Raji (cell line): Measurements from ENCODE around the gene RAB44.

Experiments
- POLR2A ChIP-seq: IDR thresholded peaks from 2 replicates; pipeline ENCODE4 v1.6.1; 2011; ENCODE audit warnings: low read depth, low read length, control low read depth; ENCODE audit not compliant: insufficient read depth

Gene RAB44

DNA sequence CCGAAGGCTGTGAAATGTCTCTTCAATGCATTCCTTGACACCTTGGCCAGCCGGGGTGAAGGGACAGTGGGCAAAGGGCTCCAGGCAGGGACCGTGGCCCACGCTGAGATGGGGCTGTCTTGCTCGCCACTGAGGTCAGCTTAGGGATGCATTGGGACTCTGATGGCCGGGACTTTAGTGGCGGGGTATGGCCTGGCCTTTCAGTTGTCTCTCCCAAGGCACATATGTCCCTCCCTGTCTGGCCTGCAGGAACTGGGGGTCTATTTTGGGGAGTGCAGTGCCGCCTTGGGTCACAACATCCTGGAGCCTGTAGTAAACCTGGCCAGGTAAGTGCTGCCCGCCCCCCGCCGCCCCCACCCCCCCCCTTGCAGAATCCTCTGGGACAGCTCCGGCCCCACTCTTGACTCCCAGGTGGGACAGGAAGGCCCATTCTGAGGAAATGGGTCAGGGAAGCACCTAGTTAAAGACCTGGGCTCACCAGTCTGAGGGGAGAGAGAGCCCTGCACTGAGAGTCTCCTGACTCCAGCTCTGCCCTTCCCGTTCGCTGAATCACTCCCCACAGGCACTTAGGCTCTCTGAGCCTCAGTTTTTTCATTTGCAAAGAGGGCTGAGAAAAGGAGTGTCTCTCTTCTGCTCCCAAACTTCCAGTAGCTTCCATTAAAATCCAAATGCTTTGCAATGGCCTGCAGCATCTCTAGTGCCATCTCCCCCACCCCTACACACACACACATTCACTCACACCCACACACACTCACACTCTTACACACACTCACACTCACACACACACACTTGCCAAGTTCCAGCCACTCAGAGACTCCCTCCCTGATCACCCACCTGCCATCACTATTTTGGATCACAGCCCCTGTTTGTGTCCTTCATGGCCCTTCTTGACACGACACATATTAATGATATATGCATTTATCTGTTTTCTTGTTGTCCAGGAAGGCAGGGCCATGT lies 33.1 kb downstream of the RAB44 start:
- TF ChIP-seq POLR2A, result no peak

DNA sequence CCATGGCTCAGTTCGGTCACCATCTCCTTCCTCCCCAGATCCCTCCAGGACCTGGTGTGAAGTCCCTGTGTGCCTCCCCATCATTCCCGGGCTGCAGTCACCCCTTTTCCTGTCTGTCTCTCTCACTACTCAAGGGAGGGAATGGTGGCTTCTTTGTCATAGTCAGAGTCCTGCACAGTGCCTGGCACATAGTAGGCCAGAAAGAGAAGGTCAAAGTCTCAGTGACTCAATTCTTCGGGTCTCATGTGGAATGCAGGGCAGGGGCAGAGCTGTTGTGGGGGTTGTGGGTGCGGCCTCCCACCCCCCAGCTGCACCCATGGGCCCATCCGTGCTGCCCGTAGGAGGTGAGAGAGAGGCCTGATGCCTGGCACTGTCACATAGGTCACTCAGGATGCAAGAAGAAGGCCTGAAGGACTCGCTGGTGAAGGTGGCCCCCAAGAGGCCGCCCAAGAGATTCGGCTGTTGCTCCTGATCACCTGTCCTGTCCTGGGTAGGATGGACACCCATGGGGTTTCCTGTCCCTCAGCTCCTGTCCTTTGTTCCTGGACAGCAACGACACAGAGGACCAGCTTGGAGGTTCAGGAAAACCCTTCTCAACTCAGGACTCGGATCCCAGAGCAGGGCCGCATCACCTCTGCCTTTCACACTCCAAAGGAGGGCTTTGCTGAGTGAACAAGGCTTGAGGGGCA lies 34.1 kb downstream of the RAB44 start:
- no peak for TF ChIP-seq POLR2A

GRCh38 chr6:36733300-36733699 lies 35.7 kb downstream of the RAB44 start:
- TF ChIP-seq POLR2A, result no peak

- no peak for TF ChIP-seq POLR2A
These were observed 36.9 kb downstream of the RAB44 start for GRCh38 chr6:36734486-36735060.

- no peak for TF ChIP-seq POLR2A
These were observed 37.8 kb downstream of the RAB44 start for GRCh38 chr6:36735110-36736071.

DNA sequence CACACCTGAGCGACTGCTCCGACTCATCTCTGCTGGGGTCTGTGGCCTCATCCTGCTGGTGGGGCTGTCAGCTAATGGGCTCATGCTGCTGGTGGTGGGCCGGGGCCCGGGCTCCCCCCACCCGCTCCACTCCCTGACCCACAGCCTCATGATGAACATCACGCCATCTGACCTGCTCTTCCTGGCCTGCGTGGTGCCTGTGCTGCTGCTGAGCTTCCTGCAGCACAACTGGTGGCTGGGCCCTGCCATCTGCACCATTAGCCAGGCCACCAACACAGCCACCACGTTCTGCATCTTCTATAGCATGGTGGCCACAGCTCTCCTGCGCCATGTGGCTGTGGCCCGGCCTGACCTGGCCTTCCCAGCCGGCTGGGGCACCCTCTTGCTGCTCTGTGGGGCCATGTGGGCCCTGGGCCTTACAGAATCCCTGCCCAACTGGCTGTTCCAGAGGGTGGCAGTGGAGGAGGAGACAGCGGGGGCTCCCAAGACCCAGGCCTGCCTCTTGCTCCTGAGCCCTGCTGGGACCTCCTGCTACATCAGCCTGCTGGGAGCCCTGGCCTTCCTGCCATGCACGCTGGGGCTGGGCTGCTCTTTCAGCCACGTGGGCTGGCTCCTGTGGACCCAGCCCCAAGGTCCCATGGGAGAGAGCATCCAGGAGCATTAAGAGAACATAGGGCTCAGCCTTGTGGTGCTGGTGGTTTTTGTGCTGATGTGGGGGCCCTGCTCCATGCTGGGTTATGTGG lies 39.6 kb downstream of the RAB44 start:
- TF ChIP-seq POLR2A, result no peak

DNA sequence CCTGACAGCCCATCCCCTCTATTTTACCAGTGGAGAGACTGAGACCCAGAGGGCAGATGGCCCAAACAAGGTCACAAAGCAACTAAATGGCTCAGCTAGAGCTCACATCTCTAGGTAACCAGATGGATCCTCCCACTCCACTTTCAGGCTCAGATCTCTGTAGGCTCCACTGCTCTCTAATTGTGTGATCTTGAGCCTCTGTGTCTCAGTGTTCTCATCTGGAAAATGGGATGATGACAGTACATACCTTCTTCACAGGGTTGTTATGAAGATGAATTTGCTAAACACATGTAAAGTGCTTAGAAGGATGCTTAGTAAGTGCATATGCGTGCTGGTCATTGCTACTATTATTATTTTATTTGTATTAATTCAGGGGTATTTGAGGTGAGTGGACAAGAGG lies 40.5 kb downstream of the RAB44 start:
- no peak for TF ChIP-seq POLR2A

DNA sequence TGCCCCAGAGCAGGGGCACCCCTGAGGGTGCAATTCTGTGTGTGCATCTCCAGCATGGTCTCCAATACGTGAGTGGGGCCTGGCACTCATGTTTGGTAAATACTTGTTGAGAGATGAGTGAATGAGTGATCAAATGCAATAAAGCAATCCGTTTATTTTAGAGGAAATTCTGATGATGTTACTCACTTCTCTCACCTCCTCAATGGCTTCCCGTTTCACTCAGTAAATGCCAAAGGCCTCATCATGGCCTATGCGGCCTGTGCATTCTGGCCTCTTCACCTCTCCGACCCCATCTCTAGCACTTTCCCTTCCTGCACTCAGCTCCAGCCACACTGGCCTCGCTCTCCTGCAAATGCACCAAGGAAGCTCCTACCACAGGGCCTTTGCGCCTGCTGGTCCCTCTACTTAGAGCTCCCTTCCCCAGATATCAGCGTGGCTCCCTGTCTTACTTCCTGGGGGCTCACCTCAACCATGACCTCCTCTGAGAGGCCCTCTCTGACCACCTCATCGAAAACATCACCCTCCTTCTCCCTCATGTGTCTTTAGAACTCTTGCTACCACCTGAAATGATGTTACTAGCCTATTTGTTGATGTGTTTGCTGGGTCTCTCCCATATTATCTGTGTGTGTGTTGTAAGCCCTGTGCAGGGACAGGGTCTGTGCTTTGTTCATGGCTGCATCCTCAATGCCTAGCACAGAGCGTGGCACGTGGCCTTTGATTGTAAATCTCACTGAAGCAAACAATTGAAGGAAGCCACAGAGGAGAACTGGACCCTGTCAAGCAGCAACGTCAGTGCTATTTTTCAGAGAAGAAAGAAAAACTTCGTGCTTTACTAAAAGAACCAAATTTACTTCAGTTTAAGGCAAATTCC lies 42.6 kb downstream of the RAB44 start:
- TF ChIP-seq POLR2A, result no peak

- no peak for TF ChIP-seq POLR2A
These were observed 43.2 kb downstream of the RAB44 start for GRCh38 chr6:36740818-36741179.

GRCh38 chr6:36742146-36742545 lies 44.5 kb downstream of the RAB44 start:
- no peak for TF ChIP-seq POLR2A

DNA sequence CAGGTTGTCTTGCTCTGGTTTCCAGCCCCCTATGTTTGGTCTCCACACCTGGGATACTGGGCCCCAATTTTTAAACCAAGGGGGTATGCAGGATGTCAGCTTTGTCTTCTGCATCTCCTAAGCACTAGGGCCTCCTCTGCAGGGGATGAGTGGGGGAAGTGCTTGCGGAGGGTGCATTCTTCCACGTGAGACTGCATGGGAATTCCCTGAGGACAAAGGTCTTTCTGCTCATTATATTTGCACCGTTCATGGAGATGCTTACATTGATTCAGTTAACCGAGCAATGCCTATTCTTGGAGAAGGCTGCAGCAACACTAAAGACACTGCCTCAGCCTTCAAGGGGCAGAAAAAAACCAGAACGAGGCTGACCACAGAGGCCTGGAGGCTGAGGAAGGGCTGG lies 45.4 kb downstream of the RAB44 start:
- TF ChIP-seq POLR2A, result no peak

DNA sequence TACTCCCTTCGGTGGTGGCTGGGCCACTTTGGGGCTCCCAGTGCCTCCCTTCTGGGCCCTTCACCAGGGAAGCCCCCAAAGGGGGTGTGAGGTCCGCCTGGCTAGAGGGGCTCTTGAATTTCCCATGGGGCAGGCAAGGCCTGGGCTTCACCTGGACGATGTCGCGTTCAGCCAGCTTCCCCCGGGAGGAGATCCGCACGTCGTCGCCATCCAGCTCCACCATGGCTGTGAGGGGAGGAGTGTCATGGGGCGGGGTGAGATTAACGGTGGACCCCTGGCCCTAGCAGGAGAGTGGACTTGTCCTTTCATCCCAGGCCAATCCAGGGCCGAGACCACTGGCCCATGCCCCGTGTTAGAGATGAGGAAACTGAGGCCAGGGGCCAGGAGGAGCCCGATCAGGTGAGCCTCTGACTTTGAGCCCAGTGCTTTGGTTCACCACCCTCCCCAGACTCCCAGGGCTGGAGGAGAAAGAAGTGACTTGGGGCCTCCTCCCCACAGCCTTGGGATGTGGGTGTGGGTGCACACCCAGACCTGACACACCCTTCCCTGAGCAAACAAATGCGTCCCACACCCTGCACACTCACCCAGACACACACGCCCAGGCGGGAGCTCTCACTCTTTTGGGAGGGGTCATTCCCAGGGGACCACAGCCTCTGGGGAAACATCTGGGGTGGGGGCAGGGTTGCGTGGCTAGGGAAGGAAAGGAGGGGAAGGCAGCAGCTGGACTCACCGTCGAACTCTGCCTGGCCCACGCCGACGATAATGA lies 46.1 kb downstream of the RAB44 start:
- no peak for TF ChIP-seq POLR2A

DNA sequence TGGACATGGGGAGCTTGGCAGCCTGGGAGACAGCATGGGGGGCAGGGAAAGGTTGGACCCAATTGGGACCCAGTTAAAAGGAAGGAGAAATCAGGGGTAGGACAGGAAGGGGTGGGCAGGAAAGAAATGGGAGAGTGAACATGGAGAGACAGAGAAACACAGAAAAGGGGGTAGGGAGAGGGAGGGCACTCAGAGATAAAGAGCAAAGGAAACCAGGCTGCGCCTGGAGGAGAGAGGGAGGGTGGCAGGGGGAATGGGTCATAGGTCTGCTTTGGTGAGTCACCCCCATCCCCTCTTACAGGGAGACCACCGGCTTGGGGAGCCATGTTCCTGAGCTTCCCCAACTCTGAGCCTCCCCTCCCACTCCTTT lies 46.7 kb downstream of the RAB44 start:
- no peak for TF ChIP-seq POLR2A
